Activated CD4-positive, alpha-beta T cell treated with anti-CD3 and anti-CD28 coated beads, Interleukin-2, amount 50 U/mL, for 24 hours (primary cell): ENCODE measurements around the gene TLK1.

Source experiments
- DNase-seq, 2 donors: peaks; one replicate each; pipeline ENCODE4 v3.0.0-alpha.2; 2020; ENCODE audit warnings: low read depth in 1 of 2, low spot score in 1 of 2

Gene TLK1

DNA sequence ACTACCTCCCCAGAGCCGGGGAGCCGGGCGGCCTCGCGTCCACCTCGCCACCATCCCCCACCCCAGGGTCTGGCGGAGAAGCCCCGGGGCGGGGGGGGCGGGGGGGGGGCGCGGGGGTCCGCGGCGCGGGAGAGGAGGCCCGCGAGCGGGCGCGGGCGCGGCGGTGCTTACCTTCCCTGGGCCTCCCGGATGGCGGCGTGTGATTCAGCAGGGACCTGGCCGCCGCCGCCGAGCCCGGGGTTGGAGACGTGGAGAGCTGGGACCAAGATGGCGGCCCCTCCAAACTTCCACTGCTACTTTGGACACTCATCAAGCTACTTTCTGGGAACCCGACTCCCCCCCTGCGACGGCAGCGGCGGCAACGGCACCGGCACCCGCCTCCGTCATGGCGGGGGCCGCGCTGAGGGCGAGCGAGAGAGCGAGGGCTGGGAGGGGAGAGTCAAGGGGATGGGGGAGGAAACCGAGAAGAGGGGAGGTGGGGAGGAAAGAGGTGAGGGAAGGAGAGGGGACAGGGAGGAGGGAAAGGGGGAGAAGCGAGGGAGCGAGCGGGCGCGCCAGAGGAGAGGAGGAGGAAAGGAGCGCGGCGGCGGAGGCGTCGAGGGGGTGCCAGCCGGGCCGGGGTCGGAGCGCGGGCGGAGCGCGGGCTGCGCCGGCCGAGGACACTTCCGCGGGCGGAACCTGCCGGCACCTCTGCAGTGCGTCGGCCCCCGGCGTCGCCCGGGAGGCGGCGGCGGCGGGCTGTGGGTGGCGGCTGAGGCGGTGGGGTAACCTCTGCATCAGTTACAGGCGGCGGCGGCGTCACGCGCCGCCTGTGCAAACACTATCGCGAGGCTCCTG lies at the start of gene TLK1:
Gene TLK1 (minus strand): TSS at position 775 of the 837 bp plus-strand sequence. CDS start 465 bp downstream, at position 310.
- DNase-seq = peak; percentile 51 to 54

DNA sequence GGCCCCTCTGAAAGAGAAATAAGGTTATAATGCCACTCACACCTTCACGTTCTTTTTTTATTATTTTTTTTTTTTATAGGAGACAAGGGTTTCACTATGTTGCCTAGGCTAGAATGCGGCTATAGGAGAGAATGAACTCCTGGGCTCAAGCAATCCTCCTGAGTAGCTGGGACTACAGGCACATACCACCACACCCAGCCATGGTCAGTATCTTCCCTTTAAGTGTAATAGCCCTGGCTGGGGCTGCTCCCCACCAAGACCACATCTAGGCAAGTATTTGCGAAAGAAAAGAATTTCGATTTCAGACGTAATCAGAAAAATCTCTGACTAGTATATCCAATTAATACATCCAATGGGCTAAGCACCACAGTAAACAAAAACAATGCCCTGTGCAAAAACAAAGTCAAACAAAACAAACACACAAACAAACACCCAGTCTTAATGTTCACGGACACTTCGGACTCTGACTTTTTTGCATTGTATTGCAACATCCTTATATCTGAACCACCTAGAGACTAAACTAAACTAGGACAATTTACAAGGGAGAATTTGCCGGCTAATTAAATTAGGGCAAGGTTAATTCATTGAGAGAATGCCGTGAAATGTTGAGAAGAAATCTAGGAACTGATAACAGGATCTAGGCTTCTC lies 49.6 kb upstream of the TLK1 start:
- no peak for DNase-seq

DNA sequence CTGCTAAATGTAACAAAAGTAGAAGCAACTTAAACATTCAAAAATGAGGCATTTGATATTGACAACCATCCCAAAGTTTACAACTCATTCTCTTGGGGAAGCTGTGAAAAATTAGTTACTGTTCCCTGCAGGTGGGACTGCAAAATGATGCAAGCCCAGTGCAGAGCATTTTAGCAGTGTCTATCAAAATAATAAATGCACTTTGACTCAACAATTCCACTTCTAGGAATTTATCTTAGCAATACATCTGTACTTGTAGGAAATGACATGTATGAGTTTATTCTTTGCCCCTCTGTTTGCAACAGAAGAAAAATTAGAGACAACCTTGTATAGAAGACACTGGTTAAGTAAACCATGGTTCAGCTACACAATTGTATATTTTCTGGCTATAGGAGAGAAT lies 48.0 kb upstream of the TLK1 start:
- DNase-seq = no peak

DNA sequence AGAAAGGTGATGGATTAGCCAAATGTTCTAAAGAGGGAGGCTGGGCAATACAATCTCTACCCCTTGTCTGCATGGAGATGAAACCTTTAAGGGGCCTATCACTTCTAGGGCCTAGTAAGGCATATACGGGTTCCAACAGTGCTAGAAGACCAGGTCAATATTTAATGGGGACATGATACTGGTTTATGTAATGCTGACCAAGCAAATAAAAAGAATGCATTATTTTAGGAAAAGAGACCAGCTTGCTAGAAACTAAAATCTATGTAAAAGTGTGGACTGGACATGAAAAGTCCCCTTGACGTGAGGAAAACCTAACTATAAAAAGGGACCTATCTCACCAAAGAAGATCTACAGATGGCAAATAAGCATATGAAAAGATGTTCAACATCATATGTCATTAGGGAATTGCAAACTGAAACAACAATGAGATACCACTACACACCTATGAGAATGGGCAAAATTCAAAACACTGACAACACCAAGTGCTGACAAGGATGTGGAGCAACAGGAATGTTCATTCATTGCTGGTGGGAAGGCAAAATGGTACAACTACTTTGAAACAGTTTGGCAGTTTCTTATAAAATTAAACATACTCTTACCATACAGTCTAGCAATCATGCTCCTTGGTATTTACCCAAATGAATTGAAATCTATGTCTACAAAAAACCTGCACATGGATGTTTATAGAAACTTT lies 45.9 kb upstream of the TLK1 start:
- no peak for DNase-seq

DNA sequence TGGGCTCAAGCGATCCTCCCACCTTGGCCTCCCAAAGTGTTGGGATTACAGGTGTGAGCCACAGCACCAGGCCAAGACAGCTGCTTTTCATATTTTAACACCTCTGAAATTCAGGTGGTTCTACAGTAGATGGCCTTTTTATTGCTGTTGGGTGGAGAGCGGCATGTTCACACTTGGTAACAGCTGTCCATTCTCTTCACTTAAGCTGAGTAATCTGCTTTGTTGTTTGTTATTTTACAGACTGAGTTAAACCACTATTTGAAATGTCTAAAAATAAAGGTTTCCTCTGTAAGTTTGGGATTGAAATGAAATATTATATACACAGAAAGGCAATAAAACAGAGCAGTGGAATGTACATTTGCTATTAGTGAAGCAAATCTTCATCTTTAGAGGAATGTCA lies 44.9 kb upstream of the TLK1 start:
- DNase-seq = no peak

DNA sequence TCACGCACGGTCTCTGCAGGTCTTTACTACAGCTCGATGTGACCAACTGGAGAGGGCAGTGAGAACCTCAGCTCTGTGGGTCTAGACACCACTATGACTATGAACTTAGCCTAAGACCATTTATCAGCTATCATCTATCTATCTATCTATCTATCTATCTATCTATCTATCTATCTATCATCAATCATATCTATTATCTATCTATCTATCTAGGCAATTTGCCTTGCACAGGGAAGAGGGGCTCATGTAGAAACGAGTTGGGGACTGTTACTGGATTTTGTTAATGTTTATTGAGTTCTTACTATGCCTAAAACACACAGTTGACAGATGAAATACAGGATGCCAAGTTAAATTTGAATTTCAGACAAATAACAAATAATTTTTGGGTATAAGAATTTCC lies 41.1 kb upstream of the TLK1 start:
- DNase-seq = no peak

DNA sequence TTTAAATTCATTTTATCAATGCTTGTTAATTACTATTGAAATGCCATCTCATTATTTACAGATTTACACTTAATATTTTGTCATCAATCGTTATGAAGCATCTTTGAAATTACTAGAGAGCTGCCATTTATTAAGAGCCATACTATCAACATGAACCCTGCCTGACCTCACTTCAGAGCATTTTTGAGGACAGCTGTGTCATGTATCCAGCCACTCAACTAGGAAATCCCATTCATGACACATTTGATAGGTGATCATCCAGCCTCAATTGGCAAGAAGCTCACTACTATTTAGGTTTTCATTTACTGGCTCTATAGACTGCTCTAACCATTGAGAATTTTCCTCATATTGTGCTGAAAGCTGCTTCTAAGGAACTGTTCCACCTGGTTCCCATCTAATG lies 40.6 kb upstream of the TLK1 start:
- no peak for DNase-seq

DNA sequence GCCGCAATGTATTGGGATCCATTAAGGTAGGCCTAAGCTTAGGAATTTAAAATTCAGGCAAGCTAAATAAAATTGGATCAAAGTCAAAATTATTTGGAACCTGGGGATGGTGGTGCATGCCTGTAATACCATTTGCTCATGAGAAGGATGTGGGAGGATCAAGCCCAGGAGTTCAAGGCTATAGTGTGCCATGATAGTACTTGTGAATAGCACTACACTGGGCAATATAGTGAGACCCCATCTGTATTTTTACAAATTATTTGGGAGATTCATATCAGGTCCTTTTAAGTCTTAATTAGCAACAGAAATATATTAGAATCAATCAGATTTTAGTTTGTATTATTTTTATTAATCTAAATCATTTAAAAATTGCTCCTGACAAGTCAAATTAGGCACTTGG lies 39.8 kb upstream of the TLK1 start:
- no peak for DNase-seq

DNA sequence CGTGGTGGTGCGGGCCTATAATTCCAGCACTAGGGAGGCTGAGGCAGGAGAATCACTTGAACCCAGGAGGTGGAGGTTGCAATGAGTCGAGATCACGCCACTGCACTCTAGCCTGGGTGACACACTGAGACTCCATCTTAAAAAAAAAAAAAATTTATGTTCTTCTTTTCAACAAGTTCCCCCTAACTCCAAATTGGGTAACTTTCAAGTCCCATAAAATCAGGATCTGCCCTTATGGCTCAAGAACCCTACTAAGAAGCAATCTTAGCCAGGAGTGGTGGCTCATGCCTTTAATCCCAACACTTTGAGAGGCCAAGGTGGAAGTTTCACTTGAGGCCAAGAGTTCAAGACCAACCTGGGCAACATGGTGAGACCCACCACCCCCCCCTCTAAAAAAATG lies 30.3 kb upstream of the TLK1 start:
- DNase-seq = no peak

DNA sequence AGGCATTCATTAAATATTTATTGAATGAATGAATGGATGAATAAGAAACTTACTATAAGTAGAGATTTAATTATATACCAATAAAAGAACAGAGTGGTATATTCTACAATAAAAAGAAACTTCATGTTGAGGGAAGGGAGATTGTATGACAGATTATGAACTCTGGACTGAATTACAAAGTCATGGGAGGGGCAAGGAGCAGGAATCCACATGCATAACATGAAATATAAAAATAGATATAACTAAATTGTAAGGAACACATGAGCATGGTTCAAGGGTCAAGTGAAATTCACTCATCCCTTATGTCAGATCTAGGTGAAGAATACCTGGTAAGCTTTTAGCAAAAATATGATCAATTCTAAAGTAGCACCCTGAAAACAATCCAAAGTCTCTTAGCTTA lies 27.1 kb upstream of the TLK1 start:
- DNase-seq = no peak

DNA sequence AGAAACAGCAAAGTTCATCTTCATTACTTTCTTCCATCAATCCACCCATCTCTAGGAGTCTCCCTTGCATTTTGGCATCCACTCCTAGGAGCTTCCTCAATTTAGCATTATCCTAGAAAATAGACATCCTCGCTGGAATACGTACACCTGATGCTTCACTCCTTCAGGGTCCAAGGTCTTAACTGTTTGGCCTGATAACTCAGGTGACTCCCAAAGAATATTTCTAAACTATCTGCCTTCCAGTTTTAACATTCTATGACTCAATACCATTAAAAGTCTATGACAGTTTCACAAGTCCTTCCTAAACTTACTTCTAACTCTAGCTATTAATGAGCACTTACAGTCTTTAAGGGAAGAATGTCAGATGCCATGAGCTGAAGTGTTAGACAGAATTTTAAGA lies 26.5 kb upstream of the TLK1 start:
- no peak for DNase-seq

DNA sequence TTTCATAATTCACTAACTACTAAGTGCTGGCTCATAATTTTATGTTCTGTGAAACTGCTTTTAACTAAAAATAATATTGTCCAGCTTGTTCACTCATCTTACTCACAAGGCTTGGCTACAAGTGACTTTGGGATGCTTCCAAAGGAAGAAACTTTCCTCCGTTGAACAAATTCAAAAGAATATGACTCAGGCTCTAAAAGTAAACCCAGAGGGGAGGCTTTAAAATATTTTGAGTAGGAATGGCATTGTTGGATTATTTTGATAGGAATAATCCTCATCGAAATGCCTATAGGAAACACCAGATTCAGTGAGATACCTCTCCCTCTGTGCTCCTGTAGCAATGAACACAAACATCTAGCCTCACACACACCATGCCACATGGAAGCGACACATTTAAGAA lies 25.2 kb upstream of the TLK1 start:
- no peak for DNase-seq

DNA sequence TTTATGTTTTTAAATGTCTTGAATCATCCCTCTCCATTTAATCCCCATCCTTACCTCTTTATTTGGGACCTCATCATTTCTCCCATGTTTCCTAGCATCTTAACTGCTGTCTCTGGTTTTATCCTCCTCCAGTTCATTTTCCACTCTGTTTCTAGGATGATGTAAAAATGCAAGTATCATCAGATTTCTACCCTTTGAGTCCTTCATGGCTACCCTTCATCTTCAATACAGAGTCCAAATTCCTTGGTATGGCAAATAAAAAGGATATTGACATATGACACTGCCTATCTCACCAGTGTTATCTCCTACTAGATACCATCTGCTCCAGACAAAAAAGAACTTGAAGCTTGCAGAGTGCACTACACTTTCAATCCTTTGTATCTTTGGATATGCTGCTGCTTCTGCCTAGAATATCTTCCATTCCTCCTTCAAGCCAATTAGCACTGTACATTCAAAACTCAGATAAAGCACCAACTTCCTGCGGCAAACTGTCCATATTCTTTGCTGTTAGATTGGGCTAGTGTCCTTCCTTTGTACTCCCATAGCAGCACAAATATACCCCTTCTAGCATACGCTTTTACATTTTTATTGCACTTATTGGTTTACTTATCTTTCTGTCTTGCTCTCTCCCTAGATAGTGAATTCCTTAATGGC lies 24.6 kb upstream of the TLK1 start:
- no peak for DNase-seq

DNA sequence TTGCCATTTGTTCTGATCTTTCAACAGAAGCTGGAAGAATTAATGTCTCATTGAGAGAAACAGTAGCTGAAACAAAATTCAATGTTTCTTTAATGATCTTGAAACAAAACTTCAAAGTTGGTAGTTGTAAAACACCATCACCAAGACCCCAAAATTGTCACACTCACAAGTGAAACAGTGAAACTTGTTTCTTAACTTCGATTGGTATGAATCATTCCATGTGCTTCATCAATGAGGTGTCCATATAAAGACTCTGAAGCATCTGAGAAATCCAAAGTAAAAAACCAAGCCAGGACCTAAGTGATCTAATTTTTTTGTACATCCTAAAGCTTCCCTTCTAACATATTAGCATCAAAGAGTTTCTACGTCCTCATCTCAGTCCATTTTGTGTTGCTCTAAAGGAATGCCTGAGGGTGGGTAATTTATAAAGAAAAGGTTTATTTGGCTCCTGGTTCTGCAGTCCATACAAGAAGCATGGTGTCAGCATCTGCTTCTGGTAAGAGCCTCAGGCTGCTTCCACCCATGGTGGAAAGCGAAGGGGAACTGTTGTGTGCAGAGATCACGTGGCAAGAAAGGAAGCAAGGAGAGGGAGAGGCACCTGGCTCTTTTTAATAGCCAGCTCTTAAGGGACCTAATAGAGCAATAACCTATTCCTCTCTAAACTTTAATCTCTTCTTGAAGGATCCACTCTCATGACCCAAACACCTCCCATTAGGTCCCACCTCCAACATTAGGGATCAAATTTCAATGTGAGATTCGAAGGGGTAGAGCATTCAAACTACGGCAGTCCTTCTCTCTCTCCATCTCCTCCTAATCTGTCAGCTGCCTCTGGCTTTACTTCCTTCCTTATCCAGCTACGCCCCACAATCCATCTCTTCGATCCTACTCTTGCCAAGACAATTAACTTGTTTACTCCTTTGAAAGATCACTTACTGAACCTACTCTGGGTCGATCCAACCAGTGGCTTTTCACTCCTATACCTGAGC lies 20.7 kb upstream of the TLK1 start:
- no peak for DNase-seq

DNA sequence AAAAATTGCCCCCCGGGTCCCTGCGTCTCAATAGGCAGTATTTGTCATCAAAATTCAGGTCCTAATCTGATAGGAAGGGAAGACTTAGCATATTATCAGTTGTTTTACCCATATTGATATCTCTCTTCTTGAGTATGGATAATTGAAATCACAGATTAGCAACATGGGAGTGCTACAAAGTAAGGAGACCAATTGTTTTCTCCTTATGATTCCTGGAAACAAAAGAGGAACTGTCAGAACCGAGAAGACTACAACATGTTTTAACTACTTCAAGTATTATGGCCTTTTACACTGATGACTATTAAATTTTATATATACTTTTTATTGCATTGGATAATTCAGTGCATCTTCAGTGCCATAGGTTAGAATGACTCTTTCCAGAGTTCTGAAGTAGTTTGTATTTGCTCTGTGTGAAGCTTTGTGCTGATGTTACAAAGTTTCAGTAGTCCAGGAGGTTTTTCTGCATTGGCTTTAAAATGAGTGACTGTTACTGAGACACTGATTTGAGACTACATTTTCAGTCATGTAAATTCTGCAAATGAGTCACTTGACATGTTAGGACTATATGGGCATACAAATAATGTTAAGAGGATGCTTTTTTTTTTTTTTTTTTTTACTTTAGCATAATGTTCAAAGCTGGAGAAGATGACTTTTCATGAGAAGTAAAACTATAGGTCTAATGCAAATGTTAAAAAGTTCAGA lies 19.7 kb upstream of the TLK1 start:
- no peak for DNase-seq

DNA sequence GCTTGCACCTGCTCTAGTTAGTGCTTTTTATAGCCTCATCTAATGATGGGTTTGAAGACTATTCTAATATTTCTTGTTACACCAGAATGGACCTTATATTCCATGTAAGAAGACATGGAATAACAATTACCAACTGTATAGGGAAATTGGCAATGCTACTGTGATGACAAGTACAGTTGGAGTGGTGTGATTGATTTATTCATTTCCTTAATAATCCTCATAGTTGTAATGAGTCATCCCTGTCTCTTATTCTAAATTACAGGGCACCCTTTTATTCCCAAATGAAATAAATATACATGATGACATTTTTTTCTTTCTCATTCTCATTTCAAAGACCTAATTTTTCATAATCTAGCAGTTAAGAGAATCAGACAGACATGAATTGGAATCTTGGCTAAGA lies 18.3 kb upstream of the TLK1 start:
- no peak for DNase-seq

DNA sequence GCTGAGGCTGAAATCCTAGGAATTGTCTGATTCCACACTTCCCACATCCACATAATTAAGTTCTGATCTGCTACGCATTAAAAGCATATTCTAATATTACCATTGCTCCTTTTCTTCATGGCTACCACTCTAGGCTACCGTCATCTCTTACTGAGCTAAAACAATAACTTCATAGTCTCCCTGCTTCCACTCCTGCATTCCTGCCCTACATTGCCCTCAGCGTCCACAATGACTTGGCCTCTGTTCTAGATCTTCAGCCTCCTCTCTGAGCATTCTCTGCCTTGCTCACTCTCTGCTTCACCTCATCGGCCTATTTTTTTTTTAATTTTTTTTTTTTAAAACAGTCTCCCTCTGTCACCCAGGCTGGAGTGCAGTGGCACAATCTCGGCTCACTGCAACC lies 15.8 kb upstream of the TLK1 start:
- DNase-seq = no peak

DNA sequence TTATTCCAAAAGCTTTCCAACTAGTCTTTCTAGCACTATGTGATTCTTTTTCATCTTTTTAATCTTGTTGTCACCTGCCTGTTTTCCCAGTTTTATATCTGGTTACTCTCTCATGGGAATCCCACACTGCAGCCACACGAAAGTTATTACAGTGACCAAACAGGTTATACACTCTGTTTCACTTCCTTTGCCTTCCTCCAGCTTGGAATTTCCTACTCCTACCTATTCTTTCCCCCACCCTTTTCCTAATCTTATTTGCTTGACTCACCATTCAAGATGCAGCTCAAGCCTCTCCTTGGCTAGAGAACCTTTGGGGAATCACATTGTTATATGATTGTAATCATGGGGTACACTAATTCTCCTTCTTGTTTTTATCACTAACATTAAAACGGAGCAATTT lies 13.4 kb upstream of the TLK1 start:
- DNase-seq = no peak

DNA sequence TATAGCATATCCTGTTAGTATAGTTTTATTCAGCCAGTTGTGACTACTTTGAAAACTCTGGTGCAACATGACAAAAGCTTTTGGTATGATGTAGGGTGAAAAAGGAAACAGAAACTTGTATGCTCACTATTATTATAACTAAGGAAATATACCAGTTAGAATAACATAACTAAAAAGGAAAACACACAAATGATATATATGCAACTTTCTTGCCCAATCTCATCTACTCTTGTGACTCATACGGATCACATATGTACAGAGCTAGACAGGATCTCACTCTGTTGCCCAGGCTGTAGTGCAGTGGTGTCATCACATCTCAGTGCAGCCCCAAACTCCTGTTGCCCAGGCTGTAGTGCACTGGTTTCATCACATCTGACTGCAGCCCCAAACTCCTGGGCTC lies 12.4 kb upstream of the TLK1 start:
- no peak for DNase-seq

DNA sequence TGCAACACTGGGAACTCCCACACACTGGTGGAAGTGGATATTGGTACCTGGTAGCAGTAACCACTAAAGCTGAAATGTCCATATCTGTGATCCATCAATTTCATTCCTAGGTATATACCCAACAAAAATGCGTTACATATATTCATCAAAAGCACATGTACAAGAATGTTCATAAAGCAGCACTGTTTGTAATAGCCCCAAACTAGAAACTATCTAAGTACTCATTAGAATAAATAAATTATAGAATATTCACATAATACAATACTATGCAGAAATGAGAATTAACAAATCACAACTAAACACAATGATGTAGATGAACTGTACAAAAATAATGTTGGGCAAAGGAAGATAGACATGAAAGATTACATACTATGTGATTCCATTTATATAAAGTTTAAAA lies 11.1 kb upstream of the TLK1 start:
- DNase-seq = no peak
